Mesendoderm (in vitro differentiated cells): ENCODE data around the gene RCBTB2.

Experiments used
- DNase-seq: peaks from one replicate; pipeline ENCODE4 v3.0.0; 2013
- H2AK5ac ChIP-seq: 2 replicates; pipeline ENCODE4 v1.6.1; 2013; ENCODE audit warnings: low read length, inconsistent platforms
- H2BK120ac ChIP-seq: 2 replicates; pipeline ENCODE4 v1.6.1; 2013; ENCODE audit warnings: low read depth, mild to moderate bottlenecking, low read length, moderate library complexity, mixed read lengths
- H2BK15ac ChIP-seq: replicated peaks from 2 replicates; pipeline ENCODE4 v1.6.1; 2013; ENCODE audit warnings: low read depth, mild to moderate bottlenecking, moderate library complexity
- H2BK5ac ChIP-seq: 2 replicates; pipeline ENCODE4 v1.6.1; 2013; ENCODE audit warnings: low read length, inconsistent platforms
- H3K18ac ChIP-seq: 2 replicates; pipeline ENCODE4 v1.6.1; 2013; ENCODE audit warnings: mild to moderate bottlenecking, low read length, mixed read lengths
- H3K23ac ChIP-seq: one replicate; pipeline ENCODE4 v1.6.1; 2013; ENCODE audit warnings: low read length
- H3K27ac ChIP-seq: 2 replicates; pipeline ENCODE4 v1.5.1; 2013; ENCODE audit warnings: low read depth, mild to moderate bottlenecking, inconsistent platforms, low read length, moderate library complexity
- H3K27me3 ChIP-seq: 2 replicates; pipeline ENCODE4 v1.6.1; 2013; ENCODE audit warnings: low read length, control low read depth, mild to moderate bottlenecking, inconsistent platforms; ENCODE audit not compliant: insufficient read depth, poor library complexity
- H3K36me3 ChIP-seq: 2 replicates; pipeline ENCODE4 v1.6.1; 2013; ENCODE audit warnings: low read length, inconsistent platforms; ENCODE audit not compliant: control insufficient read depth, insufficient read depth
- H3K4ac ChIP-seq: one replicate; pipeline ENCODE4 v1.6.1; 2013; ENCODE audit warnings: low read depth, mild to moderate bottlenecking, low read length, moderate library complexity
- H3K4me1 ChIP-seq: 2 replicates; pipeline ENCODE4 v1.6.1; 2013; ENCODE audit warnings: low read depth, low read length, inconsistent platforms; ENCODE audit not compliant: control insufficient read depth
- H3K4me2 ChIP-seq: 2 replicates; pipeline ENCODE4 v1.6.1; 2013; ENCODE audit warnings: low read length
- H3K4me3 ChIP-seq: 2 replicates; pipeline ENCODE4 v1.5.1; 2013; ENCODE audit warnings: mild to moderate bottlenecking, low read length
- H3K56ac ChIP-seq: one replicate; pipeline ENCODE4 v1.6.1; 2013; ENCODE audit warnings: low read length
- H3K79me1 ChIP-seq: 2 replicates; pipeline ENCODE4 v1.6.1; 2013; ENCODE audit warnings: low read length, inconsistent platforms
- H3K79me2 ChIP-seq: 2 replicates; pipeline ENCODE4 v1.6.1; 2013; ENCODE audit warnings: mild to moderate bottlenecking, low read length; ENCODE audit not compliant: control insufficient read depth, insufficient read depth
- H3K9ac ChIP-seq: 2 replicates; pipeline ENCODE4 v1.6.1; 2013; ENCODE audit warnings: low read length, inconsistent platforms
- H4K5ac ChIP-seq: one replicate; pipeline ENCODE4 v1.6.1; 2013; ENCODE audit warnings: low read length
- H4K8ac ChIP-seq: one replicate; pipeline ENCODE4 v1.6.1; 2013; ENCODE audit warnings: low read depth, mild to moderate bottlenecking, control low read depth, low read length, moderate library complexity
- WGBS: extraction: QIAGEN DNeasy Blood & Tissue Kit; methylation state at CpG from one replicate; pipeline ENCODE4 v1.1.7; 2013; ENCODE audit warnings: low lambda C conversion rate, missing lambda C conversion rate; ENCODE audit not compliant: insufficient coverage; ENCODE audit errors: extremely low coverage; 5-methylcytosine and 5-hydroxymethylcytosine counted together

Gene RCBTB2

DNA sequence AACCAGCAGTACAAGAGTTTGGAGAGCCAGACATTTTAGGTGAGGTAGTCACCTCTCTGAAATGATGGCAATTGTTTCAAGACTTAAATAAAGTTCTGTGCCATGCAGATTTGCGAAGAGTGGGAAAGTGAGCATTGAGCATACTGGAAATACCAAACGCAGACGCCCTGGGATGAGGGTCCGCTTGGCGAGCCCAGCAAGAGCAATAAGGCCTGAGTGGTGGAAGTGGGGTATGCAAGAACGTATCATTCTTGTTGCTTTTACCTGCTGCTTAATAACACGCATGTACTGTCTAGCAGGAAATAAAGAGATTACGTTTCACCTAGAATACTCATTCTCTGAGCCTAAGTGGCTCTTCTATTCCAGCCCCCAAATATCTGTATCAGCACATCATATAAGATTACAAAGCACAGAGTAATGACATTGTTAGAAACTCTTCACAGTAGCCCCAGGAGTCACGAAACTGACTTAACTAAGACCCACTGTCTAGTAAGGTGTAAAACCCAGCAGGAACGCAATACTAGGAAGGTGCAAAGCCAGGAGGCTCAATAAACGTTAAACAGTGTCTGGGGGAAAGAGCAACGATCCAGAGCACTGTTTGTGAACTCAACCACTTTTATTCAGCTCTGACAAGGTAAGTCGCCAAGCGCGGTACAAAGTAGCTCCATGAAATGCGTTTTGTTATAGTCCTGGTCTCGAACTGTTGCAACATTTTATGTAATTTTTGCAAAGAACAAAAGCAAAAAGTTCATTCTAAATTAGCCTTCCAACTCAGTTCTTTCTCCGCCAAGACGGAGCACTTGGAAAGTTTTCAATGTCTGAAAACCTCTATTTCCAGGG lies 1.2 kb downstream of the RCBTB2 start:
- peak; percentile 27 for DNase-seq
- H2BK5ac ChIP-seq: no peak overlapping the region
- peak overlapping the region; percentile 95 for H3K9ac ChIP-seq
- H2BK15ac ChIP-seq: no peak overlapping the region
- H3K4me1 ChIP-seq: peaks cover 14% of the 10 kb centered on the region
- no peak overlapping the region for H4K8ac ChIP-seq
- peaks cover 12% of the 10 kb centered on the region for H3K79me2 ChIP-seq
- H3K27ac ChIP-seq: no peak overlapping the region
- peak overlapping the region; percentile 95 for H2AK5ac ChIP-seq
- H3K18ac ChIP-seq: peak overlapping the region; percentile 57
- H3K4ac ChIP-seq: peak overlapping the region; percentile 77
- H3K4me3 ChIP-seq: peak overlapping the region; percentile 73
- H2BK120ac ChIP-seq: no peak overlapping the region
- H3K27me3 ChIP-seq: no peaks in the 10 kb centered on the region
- WGBS: no CpG with 5 or more reads among the region's 19 CpGs
- peak overlapping the region; percentile 98 for H4K5ac ChIP-seq
- H3K36me3 ChIP-seq: no peaks in the 10 kb centered on the region
- peaks cover 9% of the 10 kb centered on the region for H3K79me1 ChIP-seq
- peak overlapping the region; percentile 7 for H3K4me2 ChIP-seq
- H3K56ac ChIP-seq: peak overlapping the region; percentile 99
- H3K23ac ChIP-seq: no peak overlapping the region

DNA sequence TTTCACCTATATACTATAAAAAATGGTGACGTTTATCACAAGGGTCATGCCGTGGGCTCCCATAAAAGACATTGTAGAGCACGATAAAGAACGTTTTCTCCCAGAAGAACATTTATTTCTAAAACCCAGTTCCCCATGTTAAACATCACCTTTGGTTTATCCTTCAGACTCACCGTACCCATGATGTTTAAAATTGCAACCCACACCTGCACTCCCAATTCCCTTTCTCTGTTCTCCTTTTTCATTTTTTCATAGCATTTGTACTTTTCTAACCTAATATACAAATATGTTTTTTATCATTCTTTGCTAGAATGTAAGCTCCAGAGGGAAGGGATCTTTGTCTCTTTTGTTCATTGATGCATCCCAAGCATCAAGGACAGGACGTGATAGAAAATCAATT lies 2.0 kb downstream of the RCBTB2 start:
- peaks cover 14% of the 10 kb centered on the region for H3K4me1 ChIP-seq
- H4K8ac ChIP-seq: no peak overlapping the region
- H2AK5ac ChIP-seq: no peak overlapping the region
- peaks cover 12% of the 10 kb centered on the region for H3K79me2 ChIP-seq
- no peak overlapping the region for H3K27ac ChIP-seq
- H3K27me3 ChIP-seq: no peaks in the 10 kb centered on the region
- no CpG with 5 or more reads among the region's 6 CpGs for WGBS
- DNase-seq: no peak
- H3K23ac ChIP-seq: no peak overlapping the region
- no peak overlapping the region for H3K9ac ChIP-seq
- no peak overlapping the region for H3K18ac ChIP-seq
- no peak overlapping the region for H2BK5ac ChIP-seq
- no peak overlapping the region for H3K4ac ChIP-seq
- H3K4me2 ChIP-seq: no peak overlapping the region
- peaks cover 9% of the 10 kb centered on the region for H3K79me1 ChIP-seq
- peak overlapping the region; percentile 57 for H3K56ac ChIP-seq
- H2BK120ac ChIP-seq: no peak overlapping the region
- H2BK15ac ChIP-seq: no peak overlapping the region
- no peak overlapping the region for H3K4me3 ChIP-seq
- no peaks in the 10 kb centered on the region for H3K36me3 ChIP-seq
- H4K5ac ChIP-seq: no peak overlapping the region

- Histone ChIP-seq H4K8ac (no peak overlapping the region), H2AK5ac (no peak overlapping the region), H3K27me3 (no peaks in the 10 kb centered on the region), H3K56ac (no peak overlapping the region), H3K4ac (no peak overlapping the region), H3K4me3 (no peak overlapping the region), H3K79me1 (peaks cover 9% of the 10 kb centered on the region), H3K4me1 (peaks cover 11% of the 10 kb centered on the region), H4K5ac (no peak overlapping the region), H3K27ac (no peak overlapping the region), H3K23ac (no peak overlapping the region), H2BK15ac (no peak overlapping the region), H3K4me2 (no peak overlapping the region), H3K18ac (no peak overlapping the region), H2BK5ac (no peak overlapping the region), H3K9ac (no peak overlapping the region), H3K79me2 (peaks cover 12% of the 10 kb centered on the region), H2BK120ac (no peak overlapping the region), H3K36me3 (no peaks in the 10 kb centered on the region)
- WGBS: no CpG with 5 or more reads among the region's 3 CpGs
- DNase-seq: no peak
Measured at GRCh38 chr13:48528720-48529119, 4.2 kb downstream of the RCBTB2 start.

- Histone ChIP-seq H2BK15ac (no peak overlapping the region), H3K79me1 (peaks cover 9% of the 10 kb centered on the region), H4K8ac (no peak overlapping the region), H3K56ac (no peak overlapping the region), H3K27ac (no peak overlapping the region), H3K9ac (no peak overlapping the region), H2BK5ac (no peak overlapping the region), H3K18ac (no peak overlapping the region), H3K4me1 (peaks cover 7% of the 10 kb centered on the region), H3K79me2 (peaks cover 12% of the 10 kb centered on the region), H3K27me3 (no peaks in the 10 kb centered on the region), H3K4me2 (no peak overlapping the region), H4K5ac (no peak overlapping the region), H3K4me3 (no peak overlapping the region), H3K4ac (no peak overlapping the region), H2BK120ac (no peak overlapping the region), H2AK5ac (no peak overlapping the region), H3K36me3 (no peaks in the 10 kb centered on the region), H3K23ac (no peak overlapping the region)
- WGBS: no CpG with 5 or more reads among the region's 2 CpGs
- no peak for DNase-seq
Measured at GRCh38 chr13:48527955-48528354, 4.9 kb downstream of the RCBTB2 start.

- H3K79me1 ChIP-seq: peaks cover 3% of the 10 kb centered on the region
- no peak overlapping the region for H3K27ac ChIP-seq
- H2AK5ac ChIP-seq: no peak overlapping the region
- H3K4me2 ChIP-seq: no peak overlapping the region
- peaks cover under 1% of the 10 kb centered on the region for H3K4me1 ChIP-seq
- H3K18ac ChIP-seq: no peak overlapping the region
- H3K79me2 ChIP-seq: peaks cover 6% of the 10 kb centered on the region
- no peak overlapping the region for H3K9ac ChIP-seq
- no peak overlapping the region for H2BK5ac ChIP-seq
- H3K4me3 ChIP-seq: no peak overlapping the region
- no peak overlapping the region for H2BK120ac ChIP-seq
- no peak overlapping the region for H3K56ac ChIP-seq
- WGBS: no CpG with 5 or more reads among the region's 10 CpGs
- H4K5ac ChIP-seq: no peak overlapping the region
- H4K8ac ChIP-seq: no peak overlapping the region
- no peak for DNase-seq
- H3K36me3 ChIP-seq: no peaks in the 10 kb centered on the region
- no peak overlapping the region for H3K23ac ChIP-seq
- no peak overlapping the region for H2BK15ac ChIP-seq
- no peak overlapping the region for H3K4ac ChIP-seq
- H3K27me3 ChIP-seq: no peaks in the 10 kb centered on the region
Measured at GRCh38 chr13:48526286-48526685, 6.6 kb downstream of the RCBTB2 start.

DNA sequence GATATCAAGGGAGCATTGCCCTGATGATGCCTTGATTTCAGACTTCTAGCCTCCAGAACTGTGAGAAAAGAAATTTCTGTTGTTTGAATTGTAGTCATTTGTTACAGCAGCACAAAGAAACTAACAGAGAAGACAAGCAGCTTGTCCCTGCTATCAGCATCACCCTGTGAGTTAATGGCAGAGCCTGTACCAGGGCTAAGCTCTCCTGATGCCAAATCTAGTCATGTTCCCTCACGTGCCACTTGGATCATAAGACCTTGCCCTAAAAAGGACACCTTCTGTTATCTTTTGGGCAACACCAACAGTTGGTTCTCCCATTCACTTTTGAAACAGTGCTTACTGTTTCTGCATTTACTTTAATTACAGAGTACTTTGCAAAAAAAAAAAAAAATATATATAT lies 14.8 kb downstream of the RCBTB2 start:
- Histone ChIP-seq H3K79me1 (no peaks in the 10 kb centered on the region), H2AK5ac (no peak overlapping the region), H3K27me3 (no peaks in the 10 kb centered on the region), H3K27ac (no peak overlapping the region), H4K5ac (no peak overlapping the region), H3K4me2 (no peak overlapping the region), H3K79me2 (no peaks in the 10 kb centered on the region), H3K18ac (no peak overlapping the region), H2BK15ac (no peak overlapping the region), H2BK5ac (no peak overlapping the region), H3K4ac (no peak overlapping the region), H3K56ac (no peak overlapping the region), H2BK120ac (no peak overlapping the region), H3K4me1 (no peaks in the 10 kb centered on the region), H3K9ac (no peak overlapping the region), H4K8ac (no peak overlapping the region), H3K23ac (no peak overlapping the region), H3K4me3 (no peak overlapping the region), H3K36me3 (no peaks in the 10 kb centered on the region)
- WGBS: no CpG with 5 or more reads among the region's 1 CpG
- DNase-seq: no peak
